Astrocyte (in vitro differentiated cells and primary cell): Measurements from ENCODE around the gene HOXB1.

ENCODE experiments used
- CTCF ChIP-seq: IDR thresholded peaks from 2 replicates; pipeline ENCODE4 v1.5.1; 2011; ENCODE audit warnings: low read depth, mild to moderate bottlenecking, inconsistent platforms, low read length, moderate library complexity; ENCODE audit not compliant: insufficient read depth
- EZH2 ChIP-seq: IDR thresholded peaks from 2 replicates; pipeline ENCODE4 v1.6.1; 2012; ENCODE audit warnings: mild to moderate bottlenecking, low read length, inconsistent platforms; ENCODE audit not compliant: insufficient read depth

GRCh38 chr17:48520631-48521079 lies 10.2 kb downstream of the HOXB1 start:
- no peak for TF ChIP-seq CTCF
- TF ChIP-seq EZH2 = no peak
